K562 (cell line): ENCODE data around the gene TPCN1. TPM values are rescaled to one million over a fixed set of nuclear protein-coding genes. Genes with fewer than 3 reads are reported as not detected.

Source experiments
- ARID2 ChIP-seq: fragments of 450-650 bp; IDR thresholded peaks from 2 replicates; pipeline ENCODE4 v1.6.1; 2017; ENCODE audit warnings: antibody characterized with exemption, mild to moderate bottlenecking
- KLF16 ChIP-seq: IDR thresholded peaks from 2 replicates; pipeline ENCODE4 v1.6.1; 2016; ENCODE audit warnings: antibody characterized with exemption
- NR2C1 ChIP-seq, 2 experiments: fragments of 450-650 bp; IDR thresholded peaks; 2 replicates each; pipeline ENCODE4 v1.6.1; 2017; ENCODE audit warnings: mild to moderate bottlenecking in 2 of 2, antibody characterized with exemption in 1 of 2, inconsistent platforms in 1 of 2, missing compliant biosample characterization in 1 of 2, missing genetic modification characterization in 1 of 2
- NR4A1 ChIP-seq, 2 experiments: fragments of 250-450 bp in 1 of 2; fragments of 450-650 bp in 1 of 2; sonication (Bioruptor Pico) in 1 of 2; IDR thresholded peaks; 2 replicates each; pipeline versions ENCODE4 v1.4.0 to v1.6.1; 2016 to 2020; ENCODE audit warnings: mild to moderate bottlenecking in 2 of 2, missing compliant biosample characterization in 1 of 2, missing genetic modification characterization in 1 of 2, moderate library complexity in 1 of 2
- PBX2 ChIP-seq, 2 experiments: IDR thresholded peaks in 1 of 2; conservative IDR thresholded peaks in 1 of 2; 2 replicates each; pipeline ENCODE4 v1.6.1; 2016; ENCODE audit warnings: low read depth in 2 of 2, mild to moderate bottlenecking in 1 of 2, missing compliant biosample characterization in 1 of 2, missing genetic modification characterization in 1 of 2, moderate library complexity in 1 of 2
- SMAD4 ChIP-seq: fragments of 250-450 bp; sonication (Bioruptor Pico); conservative IDR thresholded peaks from 2 replicates; pipeline ENCODE4 v1.8.0; 2021; ENCODE audit warnings: inconsistent platforms, mild to moderate bottlenecking, moderate library complexity
- TRIM24 ChIP-seq, 2 experiments: fragments of 450-650 bp; IDR thresholded peaks; 2 replicates each; pipeline ENCODE4 v1.6.1; 2016
- YBX1 ChIP-seq: fragments of 450-650 bp; IDR thresholded peaks from 2 replicates; pipeline ENCODE4 v1.7.1; 2016; ENCODE audit warnings: mild to moderate bottlenecking
- ZBTB17 ChIP-seq: fragments of 450-650 bp; formaldehyde crosslinking; IDR thresholded peaks from 2 replicates; pipeline ENCODE4 v1.4.0; 2020; ENCODE audit warnings: mild to moderate bottlenecking
- polyA plus RNA-seq, 8 experiments: library from polyadenylated mRNA; depleted of rRNA in 4 of 8; stranded (reverse) in 5 of 8; unstranded in 3 of 8; fragments of >200 nt; fragmentation: Nextera tagmentation in 2 of 8; fragmentation: Illumina TruSeq in 1 of 8; extraction: Ambion mirVana in 2 of 8; extraction: Trizol in 1 of 8; gene quantifications; 2 replicates each; pipeline versions ENCODE4 v1.2.1 to v1.2.3, GENCODE V29; 2011 to 2014; ENCODE audit warnings: inconsistent platforms in 1 of 8, missing spikeins in 1 of 8
- total RNA-seq, 7 experiments: library from RNA; depleted of rRNA in 6 of 7; stranded (reverse); fragments of >200 nt in 6 of 7; fragmentation: Illumina TruSeq in 2 of 7; extraction: Trizol in 2 of 7; gene quantifications; 2 replicates each; pipeline versions ENCODE4 v1.2.1 to v1.2.3, GENCODE V29; 2011 to 2021; ENCODE audit warnings: low replicate concordance in 1 of 7
- TF ChIP-seq, protein P1 (sequence below), 2 experiments: fragments of 450-650 bp; IDR thresholded peaks; 2 replicates each; pipeline ENCODE4 v1.6.1; 2016; ENCODE audit warnings: mild to moderate bottlenecking in 2 of 2, borderline replicate concordance in 1 of 2, low read depth in 1 of 2, moderate library complexity in 1 of 2
- TF ChIP-seq, protein P2 (sequence below): sonication (generic); formaldehyde crosslinking; IDR thresholded peaks from 2 replicates; pipeline ENCODE4 v1.9.0; 2022; ENCODE audit warnings: mild to moderate bottlenecking, missing genetic modification reagents
- TF ChIP-seq, protein P3 (sequence below): fragments of 450-650 bp; formaldehyde crosslinking; IDR thresholded peaks from 2 replicates; pipeline ENCODE4 v1.4.0; 2020; ENCODE audit warnings: mild to moderate bottlenecking, moderate library complexity

The TPCN1 gene
- total and polyA plus RNA-seq, 9 of the 15 experiments (the other 6 are each of a cell fraction or from before 2014, with no cell fraction given): 0.80 to 23.8 (median 7.4) TPM

DNA sequence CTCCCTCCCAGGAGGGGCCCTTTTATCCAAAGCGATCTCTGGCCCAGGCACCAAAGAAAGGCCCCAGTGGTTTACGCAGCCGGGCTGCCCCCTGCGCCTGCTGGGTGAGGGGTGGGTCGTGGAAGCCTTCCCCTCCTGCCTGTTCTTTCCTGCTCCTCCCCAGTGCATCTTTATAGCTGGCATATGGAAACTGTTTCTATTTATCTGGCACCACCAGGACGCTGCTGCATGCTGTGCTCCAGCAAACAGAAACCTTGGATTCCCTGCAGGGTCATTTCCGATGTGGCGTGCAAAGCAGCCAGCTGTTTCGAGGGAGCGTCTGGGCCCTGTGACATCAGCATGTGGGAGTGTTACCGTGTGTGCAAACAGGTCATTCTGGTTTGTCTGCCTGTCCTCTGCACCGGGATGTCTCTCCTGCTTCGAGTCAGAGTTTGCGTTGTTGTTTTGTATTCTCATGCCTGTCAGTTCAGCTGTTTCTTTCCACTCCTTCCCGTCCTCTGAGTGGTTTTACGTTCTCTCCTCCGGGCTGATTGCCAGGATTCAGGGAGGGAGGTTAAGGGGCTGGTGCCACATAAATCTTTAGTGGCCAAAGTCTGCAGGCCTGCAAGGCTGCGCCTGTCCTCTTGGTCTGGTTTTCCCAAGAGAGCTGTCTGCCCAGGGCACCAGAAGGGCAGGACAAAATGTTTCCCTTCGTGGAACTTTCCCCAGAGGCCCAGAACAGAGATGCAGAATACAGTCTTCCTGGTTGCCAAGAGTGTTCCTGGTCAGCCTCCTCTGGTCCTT lies 24.6 kb downstream of the TPCN1 start (continued):
- TF ChIP-seq, protein P1, sequence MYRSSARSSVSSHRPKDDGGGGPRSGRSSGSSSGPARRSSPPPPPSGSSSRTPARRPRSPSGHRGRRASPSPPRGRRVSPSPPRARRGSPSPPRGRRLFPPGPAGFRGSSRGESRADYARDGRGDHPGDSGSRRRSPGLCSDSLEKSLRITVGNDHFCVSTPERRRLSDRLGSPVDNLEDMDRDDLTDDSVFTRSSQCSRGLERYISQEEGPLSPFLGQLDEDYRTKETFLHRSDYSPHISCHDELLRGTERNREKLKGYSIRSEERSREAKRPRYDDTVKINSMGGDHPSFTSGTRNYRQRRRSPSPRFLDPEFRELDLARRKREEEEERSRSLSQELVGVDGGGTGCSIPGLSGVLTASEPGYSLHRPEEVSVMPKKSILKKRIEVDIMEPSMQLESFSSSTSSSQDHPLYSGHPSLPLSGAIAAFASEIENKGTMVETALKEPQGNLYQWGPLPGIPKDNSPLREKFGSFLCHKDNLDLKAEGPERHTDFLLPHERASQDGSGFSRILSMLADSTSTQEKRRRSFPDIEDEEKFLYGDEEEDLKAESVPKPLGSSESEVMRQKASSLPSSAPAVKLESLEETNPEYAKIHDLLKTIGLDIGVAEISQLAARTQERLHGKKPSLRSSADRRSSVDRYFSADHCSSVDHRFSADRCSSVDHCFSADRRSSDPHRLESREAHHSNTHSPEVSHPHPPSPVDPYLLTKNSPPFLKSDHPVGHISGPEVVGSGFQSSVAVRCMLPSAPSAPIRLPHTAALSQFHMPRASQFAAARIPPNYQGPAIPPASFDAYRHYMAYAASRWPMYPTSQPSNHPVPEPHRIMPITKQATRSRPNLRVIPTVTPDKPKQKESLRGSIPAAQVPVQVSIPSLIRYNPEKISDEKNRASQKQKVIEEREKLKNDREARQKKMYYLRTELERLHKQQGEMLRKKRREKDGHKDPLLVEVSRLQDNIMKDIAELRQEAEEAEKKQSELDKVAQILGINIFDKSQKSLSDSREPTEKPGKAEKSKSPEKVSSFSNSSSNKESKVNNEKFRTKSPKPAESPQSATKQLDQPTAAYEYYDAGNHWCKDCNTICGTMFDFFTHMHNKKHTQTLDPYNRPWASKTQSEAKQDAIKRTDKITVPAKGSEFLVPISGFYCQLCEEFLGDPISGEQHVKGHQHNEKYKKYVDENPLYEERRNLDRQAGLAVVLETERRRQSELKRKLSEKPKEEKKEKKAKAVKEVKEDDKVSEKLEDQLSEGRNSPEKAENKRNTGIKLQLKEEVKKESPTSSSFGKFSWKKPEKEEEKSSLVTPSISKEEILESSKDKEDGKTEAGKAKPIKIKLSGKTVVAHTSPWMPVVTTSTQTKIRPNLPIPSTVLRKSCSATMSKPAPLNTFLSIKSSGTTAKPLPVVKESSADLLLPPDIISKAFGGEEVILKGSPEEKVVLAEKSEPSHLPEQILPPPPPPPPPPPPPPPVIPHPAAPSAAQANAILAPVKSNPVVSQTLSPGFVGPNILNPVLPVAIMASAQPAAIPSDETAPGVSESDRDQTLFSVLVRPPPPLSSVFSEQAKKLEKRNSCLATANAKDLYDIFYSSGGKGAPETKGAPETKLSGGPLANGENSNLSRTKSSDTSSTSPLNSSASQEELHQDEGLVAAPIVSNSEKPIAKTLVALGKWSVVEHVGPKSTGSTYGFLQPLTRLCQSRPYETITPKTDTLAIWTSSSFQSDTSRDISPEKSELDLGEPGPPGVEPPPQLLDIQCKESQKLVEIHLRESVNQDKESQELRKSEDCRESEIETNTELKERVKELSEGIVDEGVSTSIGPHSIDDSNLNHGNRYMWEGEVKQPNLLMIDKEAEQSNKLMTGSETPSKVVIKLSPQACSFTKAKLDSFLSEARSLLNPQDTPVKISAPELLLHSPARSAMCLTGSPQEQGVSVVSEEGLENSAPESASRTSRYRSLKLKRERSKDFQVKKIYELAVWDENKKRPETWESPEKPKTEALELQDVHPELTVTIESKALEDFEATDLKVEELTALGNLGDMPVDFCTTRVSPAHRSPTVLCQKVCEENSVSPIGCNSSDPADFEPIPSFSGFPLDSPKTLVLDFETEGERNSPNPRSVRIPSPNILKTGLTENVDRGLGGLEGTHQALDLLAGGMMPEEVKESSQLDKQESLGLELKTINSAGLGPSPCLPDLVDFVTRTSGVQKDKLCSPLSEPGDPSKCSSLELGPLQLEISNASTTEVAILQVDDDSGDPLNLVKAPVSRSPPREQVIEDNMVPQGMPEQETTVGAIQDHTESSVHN (IDR thresholded peaks at IDR 0.05; ENCODE audit: borderline replicate concordance in 1 of 2, low read depth in 1 of 2): peak in 1 of 2 experiments; percentile 83; a peak in 1 of 4 replicates
- TF ChIP-seq NR4A1 (CRISPR knock-in tag; IDR thresholded peaks at IDR 0.05): no peak
- TF ChIP-seq NR4A1 (tag; IDR thresholded peaks at IDR 0.05): peak; percentile 53; the same call in 1 of the 2 replicates
- no peak for TF ChIP-seq YBX1
- peak; percentile 35; the same call in 1 of the 2 replicates for TF ChIP-seq KLF16
- no peak for TF ChIP-seq PBX2 (CRISPR knock-in tag; IDR thresholded peaks at IDR 0.05; ENCODE audit: low read depth)
- peak; percentile 71 for TF ChIP-seq PBX2 (tag; conservative IDR thresholded peaks at IDR 0.05; ENCODE audit: low read depth)
- TF ChIP-seq, protein P2, sequence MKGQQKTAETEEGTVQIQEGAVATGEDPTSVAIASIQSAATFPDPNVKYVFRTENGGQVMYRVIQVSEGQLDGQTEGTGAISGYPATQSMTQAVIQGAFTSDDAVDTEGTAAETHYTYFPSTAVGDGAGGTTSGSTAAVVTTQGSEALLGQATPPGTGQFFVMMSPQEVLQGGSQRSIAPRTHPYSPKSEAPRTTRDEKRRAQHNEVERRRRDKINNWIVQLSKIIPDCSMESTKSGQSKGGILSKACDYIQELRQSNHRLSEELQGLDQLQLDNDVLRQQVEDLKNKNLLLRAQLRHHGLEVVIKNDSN (CRISPR knock-in tag): no peak
- peak in 1 of 2 experiments; percentile 25; a peak in 1 of 4 replicates for TF ChIP-seq TRIM24 (IDR thresholded peaks at IDR 0.05)
- TF ChIP-seq NR2C1 (IDR thresholded peaks at IDR 0.05): no peak
- peak; percentile 66 for TF ChIP-seq NR2C1 (tag; IDR thresholded peaks at IDR 0.05)
- TF ChIP-seq, protein P3, sequence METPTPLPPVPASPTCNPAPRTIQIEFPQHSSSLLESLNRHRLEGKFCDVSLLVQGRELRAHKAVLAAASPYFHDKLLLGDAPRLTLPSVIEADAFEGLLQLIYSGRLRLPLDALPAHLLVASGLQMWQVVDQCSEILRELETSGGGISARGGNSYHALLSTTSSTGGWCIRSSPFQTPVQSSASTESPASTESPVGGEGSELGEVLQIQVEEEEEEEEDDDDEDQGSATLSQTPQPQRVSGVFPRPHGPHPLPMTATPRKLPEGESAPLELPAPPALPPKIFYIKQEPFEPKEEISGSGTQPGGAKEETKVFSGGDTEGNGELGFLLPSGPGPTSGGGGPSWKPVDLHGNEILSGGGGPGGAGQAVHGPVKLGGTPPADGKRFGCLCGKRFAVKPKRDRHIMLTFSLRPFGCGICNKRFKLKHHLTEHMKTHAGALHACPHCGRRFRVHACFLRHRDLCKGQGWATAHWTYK (CRISPR knock-in tag): peak; percentile 76; the same call in 1 of the 2 replicates
- peak; percentile 78 for TF ChIP-seq SMAD4 (CRISPR knock-in tag)
- 0 out of 2 replicates have a peak, but pooled peaks have one; percentile 29 for TF ChIP-seq ZBTB17
- no peak for TF ChIP-seq ARID2
